ENCODE data around the gene F7. TPM values are rescaled to one million over a fixed set of nuclear protein-coding genes. Genes with fewer than 3 reads are reported as not detected.
"Not testable (repeated sequence)": the region's sequence is repeated elsewhere in the genome, so short reads cannot be mapped to it uniquely, and the experiment has no call there.

Gene F7
- polyA plus RNA-seq, 6 donors from 2014 or later: not detected

DNA sequence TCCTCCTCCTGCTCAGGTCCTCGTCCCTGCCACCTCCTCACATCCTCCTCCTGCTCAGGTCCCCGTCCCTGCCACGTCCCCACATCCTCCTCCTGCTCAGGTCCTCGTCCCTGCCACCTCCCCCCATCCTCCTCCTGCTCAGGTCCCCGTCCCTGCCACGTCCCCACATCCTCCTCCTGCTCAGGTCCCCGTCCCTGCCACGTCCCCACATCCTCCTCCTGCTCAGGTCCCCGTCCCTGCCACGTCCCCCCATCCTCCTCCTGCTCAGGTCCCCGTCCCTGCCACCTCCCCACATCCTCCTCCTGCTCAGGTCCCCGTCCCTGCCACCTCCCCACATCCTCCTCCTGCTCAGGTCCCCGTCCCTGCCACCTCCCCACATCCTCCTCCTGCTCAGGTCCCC is 56.4 kb downstream of the F7 start:
- H3K36me3 Mint-ChIP-seq; H3K9me3 Mint-ChIP-seq; H3K27ac Mint-ChIP-seq; H3K4me3 Mint-ChIP-seq; DNase-seq; ATAC-seq (ENCODE audit: low read depth in 2 of 2): not testable (repeated sequence)
- Mint-ChIP-seq H3K27me3 (peaks cover 8 to 54% (median 37%) of the 10 kb centered on the region in 3 donors), H3K4me1 (peaks cover 13 to 15% (median 14%) of the 10 kb centered on the region in 3 donors)

DNA sequence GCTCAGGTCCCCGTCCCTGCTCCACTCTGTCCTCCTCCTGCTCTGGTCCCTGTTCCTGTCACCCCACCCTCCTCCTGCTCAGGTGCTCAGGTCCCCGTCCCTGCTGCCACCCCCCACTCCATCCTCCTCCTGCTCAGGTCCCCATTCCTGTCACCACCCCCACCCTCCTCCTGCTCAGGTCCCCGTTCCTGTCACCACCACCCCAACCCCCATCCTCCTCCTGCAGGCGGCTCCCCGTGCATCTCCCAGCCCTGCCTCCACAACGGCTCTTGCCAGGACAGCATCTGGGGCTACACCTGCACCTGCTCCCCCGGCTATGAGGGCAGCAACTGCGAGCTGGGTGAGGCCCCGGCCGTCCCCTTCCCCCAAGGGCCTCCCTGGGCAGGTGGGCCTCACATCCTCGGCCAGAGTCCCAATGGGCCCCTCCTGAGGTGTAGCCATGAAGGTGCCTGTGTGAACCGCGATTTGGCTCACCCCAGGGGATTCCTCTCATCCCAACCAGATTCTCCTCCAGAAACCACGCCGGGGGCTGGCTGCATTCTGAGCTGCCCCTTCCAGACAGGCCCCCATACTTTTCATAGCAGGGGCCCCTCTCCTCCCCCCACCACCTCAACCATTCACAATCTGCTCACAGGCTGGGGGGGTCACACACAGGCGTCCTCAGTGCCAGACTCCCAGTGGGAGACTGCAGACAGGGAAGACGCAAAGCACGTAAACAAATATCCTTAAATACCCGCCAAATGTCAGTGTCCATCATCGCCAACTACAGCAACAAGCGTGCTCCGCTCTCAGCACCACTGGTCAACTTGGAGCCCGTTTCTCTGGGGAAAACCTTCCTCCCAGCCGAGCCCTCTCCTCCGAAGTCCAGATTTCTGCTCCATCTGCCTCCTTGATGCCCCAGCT is 57.4 kb downstream of the F7 start:
- peaks cover 13 to 15% (median 14%) of the 10 kb centered on the region in 3 donors for H3K4me1 Mint-ChIP-seq
- peak overlapping the region in 2 of 6 donors; percentile 78 to 86 for H3K27ac Mint-ChIP-seq
- peaks cover 8 to 45% (median 27%) of the 10 kb centered on the region in 3 donors for H3K27me3 Mint-ChIP-seq
- no peak for DNase-seq
- peaks cover 10 to 17% of the 10 kb centered on the region in 2 donors for H3K36me3 Mint-ChIP-seq
- peak overlapping the region in 3 of 8 donors; percentile 12 to 80 (median 51) for H3K4me3 Mint-ChIP-seq
- ATAC-seq (ENCODE audit: low read depth in 2 of 2): peak in 1 of 2 donors; percentile 11
- H3K9me3 Mint-ChIP-seq: peaks cover 0 to 11% (median 3%) of the 10 kb centered on the region in 7 donors

DNA sequence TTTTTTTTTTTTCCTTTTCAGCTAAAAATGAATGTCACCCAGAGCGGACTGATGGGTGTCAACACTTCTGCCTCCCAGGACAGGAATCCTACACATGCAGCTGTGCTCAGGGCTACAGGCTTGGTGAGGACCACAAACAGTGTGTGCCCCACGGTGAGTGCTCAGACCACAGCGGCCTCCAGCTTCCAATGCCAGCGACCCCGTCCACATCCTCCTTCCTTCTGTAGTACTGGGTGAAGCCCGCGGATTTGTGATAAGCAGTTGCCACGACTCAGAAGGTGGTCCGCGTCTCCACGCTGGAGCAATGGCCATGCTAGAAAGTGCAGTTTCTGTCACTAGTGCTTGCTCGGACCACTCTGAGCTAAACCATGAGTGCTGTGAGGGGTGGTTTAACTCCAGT is 58.9 kb downstream of the F7 start:
- ATAC-seq (ENCODE audit: low read depth in 2 of 2) (no peak), DNase-seq (no peak)
- Mint-ChIP-seq H3K36me3 (peaks cover 16 to 24% of the 10 kb centered on the region in 2 donors), H3K4me3 (no peak overlapping the region), H3K27me3 (peaks cover 8 to 33% (median 18%) of the 10 kb centered on the region in 3 donors), H3K4me1 (peaks cover 13 to 15% (median 14%) of the 10 kb centered on the region in 3 donors), H3K9me3 (peaks cover 0 to 15% (median 4%) of the 10 kb centered on the region in 7 donors), H3K27ac (peak overlapping the region in 1 of 6 donors; percentile 28)

DNA sequence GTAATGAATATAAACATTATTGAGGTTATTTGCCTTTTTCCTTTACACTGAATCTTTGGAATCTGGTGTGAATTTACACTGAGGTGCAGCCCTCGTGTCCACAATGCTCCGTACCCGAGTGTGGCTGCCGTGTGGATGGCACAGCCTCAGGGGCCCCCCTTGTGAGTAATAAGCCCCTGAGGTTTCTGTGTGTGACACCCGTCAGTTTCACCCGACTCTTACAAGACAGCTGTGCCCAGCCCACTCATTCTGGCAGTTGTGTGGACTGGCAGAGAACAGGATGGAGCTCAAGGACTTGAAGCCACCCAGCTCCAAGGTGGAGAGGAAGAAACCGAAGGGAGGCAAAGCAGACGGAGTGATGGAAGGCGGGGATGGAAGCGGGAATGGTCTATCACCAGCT is 60.7 kb downstream of the F7 start:
- Mint-ChIP-seq H3K4me1 (peaks cover 8 to 13% (median 9%) of the 10 kb centered on the region in 3 donors), H3K9me3 (peaks cover 0 to 15% (median 4%) of the 10 kb centered on the region in 7 donors), H3K27ac (no peak overlapping the region), H3K27me3 (peaks cover 0 to 19% (median 13%) of the 10 kb centered on the region in 3 donors), H3K4me3 (peak overlapping the region in 1 of 8 donors; percentile 71), H3K36me3 (peaks cover 16 to 24% of the 10 kb centered on the region in 2 donors)
- DNase-seq (no peak), ATAC-seq (ENCODE audit: low read depth in 2 of 2) (no peak)

DNA sequence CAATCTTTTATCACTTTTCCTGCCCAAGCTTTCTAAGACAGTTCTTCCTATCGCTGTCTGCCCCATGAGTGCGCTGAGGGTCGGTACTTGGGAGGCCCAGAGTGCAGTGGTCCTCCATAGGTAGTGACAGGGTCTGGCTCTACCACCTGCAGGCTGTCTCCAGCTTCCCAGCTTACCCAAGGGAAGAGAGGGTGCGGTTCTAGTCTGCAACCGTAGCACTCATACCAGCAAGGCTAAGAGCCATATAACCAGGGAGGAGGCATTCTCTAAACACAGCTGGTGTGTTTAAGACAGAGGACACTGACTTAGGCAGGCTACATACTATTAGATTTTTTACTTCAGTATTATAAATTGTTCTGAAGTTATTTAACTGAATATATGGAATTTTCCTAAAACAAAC is 61.1 kb downstream of the F7 start:
- ATAC-seq (ENCODE audit: low read depth in 2 of 2) (no peak), DNase-seq (no peak)
- Mint-ChIP-seq H3K36me3 (peaks cover 16 to 24% of the 10 kb centered on the region in 2 donors), H3K4me1 (peaks cover 6 to 11% (median 7%) of the 10 kb centered on the region in 3 donors), H3K4me3 (no peak overlapping the region), H3K27me3 (peaks cover 0 to 16% (median 10%) of the 10 kb centered on the region in 3 donors), H3K9me3 (peaks cover 0 to 15% (median 4%) of the 10 kb centered on the region in 7 donors), H3K27ac (no peak overlapping the region)

DNA sequence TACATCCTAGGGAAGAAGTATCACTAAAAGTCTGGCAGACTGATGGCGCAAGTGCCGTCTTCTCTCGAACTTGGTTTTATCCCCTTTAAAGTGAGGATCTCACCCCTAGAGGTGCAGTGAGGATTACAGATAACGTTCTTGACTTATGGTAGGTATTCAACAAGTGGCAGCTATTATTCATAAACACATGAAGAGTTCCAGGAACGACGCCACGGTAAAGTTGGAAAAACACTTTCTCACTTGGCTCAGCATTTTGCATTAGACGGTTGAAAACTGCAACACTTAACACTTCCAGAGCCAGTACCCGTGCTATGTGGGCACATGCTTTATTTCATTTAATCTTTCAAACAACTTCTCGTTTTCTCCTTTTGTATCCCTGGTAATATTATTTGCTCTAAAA is 61.6 kb downstream of the F7 start:
- ATAC-seq (ENCODE audit: low read depth in 2 of 2) (no peak), DNase-seq (no peak)
- Mint-ChIP-seq H3K4me1 (peaks cover 6 to 11% (median 7%) of the 10 kb centered on the region in 3 donors), H3K4me3 (no peak overlapping the region), H3K27me3 (peaks cover 0 to 16% (median 10%) of the 10 kb centered on the region in 3 donors), H3K27ac (no peak overlapping the region), H3K36me3 (peaks cover 16 to 24% of the 10 kb centered on the region in 2 donors), H3K9me3 (peaks cover 0 to 15% (median 4%) of the 10 kb centered on the region in 7 donors)

DNA sequence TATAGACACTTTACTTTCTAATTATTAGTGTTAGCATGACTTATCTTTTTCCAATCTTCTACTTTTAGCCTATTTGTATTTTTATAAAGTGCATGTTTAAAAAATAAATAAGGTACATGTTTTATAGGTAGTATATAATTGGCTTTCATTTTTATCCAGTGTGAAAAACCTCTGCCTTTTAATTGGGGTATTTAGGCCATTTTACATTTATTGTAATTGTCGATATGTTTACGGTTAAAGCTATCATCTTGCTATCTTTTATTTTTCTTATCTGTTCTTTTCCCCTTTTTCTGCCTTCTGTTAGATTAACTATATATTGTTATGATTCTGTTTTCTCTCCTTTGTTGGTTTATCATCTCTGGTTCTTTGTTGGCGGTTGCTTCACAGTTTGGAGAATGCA is 62.0 kb downstream of the F7 start:
- no peak for DNase-seq
- peaks cover 0 to 16% (median 10%) of the 10 kb centered on the region in 3 donors for H3K27me3 Mint-ChIP-seq
- peak overlapping the region in 1 of 8 donors; percentile 44 for H3K4me3 Mint-ChIP-seq
- ATAC-seq (ENCODE audit: low read depth in 2 of 2): no peak
- H3K36me3 Mint-ChIP-seq: peaks cover 16 to 24% of the 10 kb centered on the region in 2 donors
- peaks cover 6 to 10% (median 7%) of the 10 kb centered on the region in 3 donors for H3K4me1 Mint-ChIP-seq
- no peak overlapping the region for H3K27ac Mint-ChIP-seq
- peaks cover 0 to 15% (median 4%) of the 10 kb centered on the region in 7 donors for H3K9me3 Mint-ChIP-seq

DNA sequence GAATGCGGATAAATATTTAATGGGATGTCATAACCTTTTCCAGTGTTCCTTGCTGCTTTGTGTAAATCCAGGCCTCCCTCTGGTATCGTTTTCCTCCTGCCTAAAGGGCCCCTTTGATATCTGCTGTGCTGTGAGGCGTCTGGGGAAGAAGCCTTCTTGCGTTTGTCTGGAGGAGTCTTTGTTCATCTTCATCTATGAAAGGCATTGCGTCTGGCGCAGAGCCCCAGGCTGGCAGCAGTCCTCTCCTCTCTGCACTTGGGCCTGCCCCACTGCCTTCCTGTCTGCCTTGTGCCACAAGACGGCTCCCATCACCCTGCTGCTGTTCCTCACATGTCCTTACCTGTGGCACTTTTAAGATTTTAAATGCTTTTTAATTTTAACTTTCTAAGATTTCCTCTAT is 62.6 kb downstream of the F7 start:
- no peak overlapping the region for H3K27ac Mint-ChIP-seq
- H3K36me3 Mint-ChIP-seq: peaks cover 16 to 24% of the 10 kb centered on the region in 2 donors
- peaks cover 0 to 15% (median 4%) of the 10 kb centered on the region in 7 donors for H3K9me3 Mint-ChIP-seq
- peak overlapping the region in 2 of 8 donors; percentile 44 to 48 for H3K4me3 Mint-ChIP-seq
- ATAC-seq (ENCODE audit: low read depth in 2 of 2) (no peak), DNase-seq (no peak)
- peaks cover 0 to 10% (median 4%) of the 10 kb centered on the region in 3 donors for H3K27me3 Mint-ChIP-seq
- peaks cover 3 to 4% (median 4%) of the 10 kb centered on the region in 3 donors for H3K4me1 Mint-ChIP-seq

DNA sequence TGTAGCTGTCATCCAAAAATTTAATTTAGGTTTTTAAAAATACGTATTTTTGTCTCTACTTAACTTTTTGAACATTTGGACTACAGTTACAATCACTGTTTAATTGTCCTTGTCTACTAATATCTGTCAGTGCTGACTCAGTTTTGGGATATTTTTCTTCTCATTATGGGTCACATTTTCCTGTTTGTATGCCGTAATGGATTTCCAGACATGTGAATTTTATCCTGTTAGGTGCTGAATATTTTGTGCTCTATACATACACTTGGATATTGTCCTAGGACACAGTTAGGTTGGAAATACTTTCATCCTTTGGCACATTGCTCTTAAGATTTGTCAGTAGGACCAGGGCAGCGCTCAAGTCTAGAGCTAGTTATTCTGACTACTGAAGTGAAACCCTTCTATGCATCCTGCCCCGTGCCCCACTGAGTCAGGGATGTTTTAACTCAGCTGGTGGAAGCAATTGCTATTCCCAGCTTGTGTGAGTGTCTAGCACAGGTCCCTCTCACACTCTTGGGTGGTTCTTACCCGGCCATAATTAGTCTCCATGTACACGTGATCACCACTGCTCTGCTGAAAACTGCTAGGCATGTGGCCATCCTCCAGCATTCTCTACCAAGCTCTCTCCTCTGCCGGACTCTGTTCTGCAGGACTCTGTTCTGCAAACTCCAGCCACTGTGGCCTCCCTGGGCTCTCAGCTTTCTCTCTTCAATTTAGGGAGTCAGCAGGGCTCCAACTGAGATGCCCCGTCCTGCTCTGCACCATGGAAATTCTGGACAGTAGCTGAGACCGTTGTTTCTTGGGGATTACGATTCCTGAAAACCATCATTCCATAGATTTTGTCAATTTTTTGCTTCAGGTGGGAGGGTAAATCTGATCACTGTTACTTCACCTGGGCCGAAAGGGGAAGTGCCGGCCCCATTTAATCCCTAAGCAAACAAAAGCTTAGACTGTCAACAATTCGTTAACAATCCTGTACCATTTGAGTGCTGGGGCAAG is 64.0 kb downstream of the F7 start:
- H3K9me3 Mint-ChIP-seq: peaks cover 0 to 15% (median 4%) of the 10 kb centered on the region in 7 donors
- DNase-seq: no peak
- H3K36me3 Mint-ChIP-seq: peaks cover 16 to 24% of the 10 kb centered on the region in 2 donors
- no peak for ATAC-seq (ENCODE audit: low read depth in 2 of 2)
- H3K4me3 Mint-ChIP-seq: no peak overlapping the region
- H3K27ac Mint-ChIP-seq: no peak overlapping the region
- peaks cover 0 to 2% (median 0%) of the 10 kb centered on the region in 3 donors for H3K4me1 Mint-ChIP-seq
- peaks cover 0 to 3% (median 0%) of the 10 kb centered on the region in 3 donors for H3K27me3 Mint-ChIP-seq

Other genes starting within 250 kb of the F7 start
- gene MCF2L, start 136.6 kb upstream of the F7 start, polyA plus RNA-seq (ENCODE audit: low read depth in 6 of 6): 1 to 10 TPM; 2.1 to 4.7 (median 4.2) TPM
- not detected for gene F10, start 17.0 kb downstream of the F7 start, polyA plus RNA-seq (ENCODE audit: low read depth in 6 of 6)
- under 1 TPM in 1 of 6 donors, not detected in 5; 0.17 TPM for gene PROZ, start 52.9 kb downstream of the F7 start, polyA plus RNA-seq (ENCODE audit: low read depth in 6 of 6)
- gene PCID2, start 102.9 kb downstream of the F7 start, polyA plus RNA-seq (ENCODE audit: low read depth in 6 of 6): 10 to 100 TPM; 44.7 to 76.2 (median 55.4) TPM
- 10 to 100 TPM; 28.9 to 43.7 (median 36.8) TPM for gene CUL4A, start 103.8 kb downstream of the F7 start, polyA plus RNA-seq (ENCODE audit: low read depth in 6 of 6)
- gene LAMP1, start 191.4 kb downstream of the F7 start, polyA plus RNA-seq (ENCODE audit: low read depth in 6 of 6): 10 to 100 TPM; 18.5 to 24.3 (median 19.9) TPM